ENCODE measurements around the gene ATXN2. TPM values are rescaled to one million over a fixed set of nuclear protein-coding genes. Genes with fewer than 3 reads are reported as not detected.

ATXN2 gene
- total RNA-seq, 2 experiments from 2014 or later = 36.1 to 81.4 TPM

DNA sequence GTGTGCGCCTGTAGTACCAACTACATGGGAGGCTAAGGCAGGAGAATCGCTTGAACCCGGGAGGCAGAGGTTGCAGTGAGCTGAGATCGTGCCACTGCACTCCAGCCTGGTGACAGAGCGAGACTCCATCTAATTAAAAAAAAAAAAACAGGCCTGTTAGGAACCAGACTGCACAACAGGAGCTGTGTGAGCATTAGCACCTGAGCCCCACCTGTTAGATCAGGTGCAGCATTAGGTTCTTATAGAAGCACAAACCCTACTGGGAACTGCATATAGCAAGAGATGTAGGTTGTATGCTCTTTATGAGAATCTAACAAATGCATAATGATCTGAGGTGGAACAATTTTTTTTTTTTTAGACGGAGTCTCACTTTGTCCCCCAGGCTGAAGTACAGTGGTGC lies 8.6 kb downstream of the ATXN2 start:
- Histone ChIP-seq H4K20me1 (ENCODE audit: insufficient read depth, low read length) (peaks cover 19% of the 10 kb centered on the region; the same call in 1 of the 2 replicates), H3K9me2 (ENCODE audit: insufficient read depth, low read length) (no peaks in the 10 kb centered on the region), H3K4me3 (ENCODE audit: low read depth, low read length, poor library complexity, severe bottlenecking) (no peak overlapping the region), H3K9me3 (ENCODE audit: low read length) (no peaks in the 10 kb centered on the region), H2AFZ (ENCODE audit: low read length) (no peak overlapping the region), H3K27ac (ENCODE audit: low read depth, low read length, poor library complexity, severe bottlenecking) (no peak overlapping the region), H3K79me2 (ENCODE audit: insufficient read depth, low read depth, low read length) (peaks cover 97% of the 10 kb centered on the region), H3K4me1 (ENCODE audit: insufficient read depth, low read length, poor library complexity, severe bottlenecking) (peaks cover 20% of the 10 kb centered on the region), H3K4me2 (ENCODE audit: low read length) (no peak overlapping the region), H3K36me3 (ENCODE audit: insufficient read depth, low read length) (peaks cover 20% of the 10 kb centered on the region; the same call in 1 of the 2 replicates)
- POLR2A ChIA-PET = no interaction called here
- no peak for DNase-seq (ENCODE audit: low spot score)
- TF ChIP-seq EZH2phosphoT487 (IDR thresholded peaks at IDR 0.05; ENCODE audit: borderline replicate concordance, low read depth, low read length) = no peak
- TF ChIP-seq CTCF (conservative IDR thresholded peaks at IDR 0.05; ENCODE audit: low read length) = no peak
- intact Hi-C loops (cut with micrococcal nuclease; ENCODE audit: unreplicated experiment) = no loop called here
- CTCF ChIA-PET (ENCODE audit: unreplicated experiment) = no interaction called here
- no TSS peak for BruUV-seq (replicated peaks)

- Histone ChIP-seq H3K36me3 (ENCODE audit: insufficient read depth, low read length) (peaks cover 14% of the 10 kb centered on the region; the same call in 1 of the 2 replicates), H3K4me2 (ENCODE audit: low read length) (no peak overlapping the region), H3K9me3 (ENCODE audit: low read length) (no peaks in the 10 kb centered on the region), H4K20me1 (ENCODE audit: insufficient read depth, low read length) (peaks cover 15% of the 10 kb centered on the region; the same call in 1 of the 2 replicates), H2AFZ (ENCODE audit: low read length) (no peak overlapping the region), H3K4me1 (ENCODE audit: insufficient read depth, low read length, poor library complexity, severe bottlenecking) (peaks cover 11% of the 10 kb centered on the region), H3K79me2 (ENCODE audit: insufficient read depth, low read depth, low read length) (peaks cover 97% of the 10 kb centered on the region), H3K27ac (ENCODE audit: low read depth, low read length, poor library complexity, severe bottlenecking) (no peak overlapping the region), H3K9me2 (ENCODE audit: insufficient read depth, low read length) (no peaks in the 10 kb centered on the region), H3K4me3 (ENCODE audit: low read depth, low read length, poor library complexity, severe bottlenecking) (no peak overlapping the region)
- no peak for DNase-seq (ENCODE audit: low spot score)
- no TSS peak for BruUV-seq (replicated peaks)
- CTCF ChIA-PET (ENCODE audit: unreplicated experiment) = no interaction called here
- POLR2A ChIA-PET = no interaction called here
- intact Hi-C loops (cut with micrococcal nuclease; ENCODE audit: unreplicated experiment) = no loop called here
- no peak for TF ChIP-seq CTCF (conservative IDR thresholded peaks at IDR 0.05; ENCODE audit: low read length)
- TF ChIP-seq EZH2phosphoT487 (IDR thresholded peaks at IDR 0.05; ENCODE audit: borderline replicate concordance, low read depth, low read length) = no peak
Measured at GRCh38 chr12:111589601-111590000, 9.5 kb downstream of the ATXN2 start.

DNA sequence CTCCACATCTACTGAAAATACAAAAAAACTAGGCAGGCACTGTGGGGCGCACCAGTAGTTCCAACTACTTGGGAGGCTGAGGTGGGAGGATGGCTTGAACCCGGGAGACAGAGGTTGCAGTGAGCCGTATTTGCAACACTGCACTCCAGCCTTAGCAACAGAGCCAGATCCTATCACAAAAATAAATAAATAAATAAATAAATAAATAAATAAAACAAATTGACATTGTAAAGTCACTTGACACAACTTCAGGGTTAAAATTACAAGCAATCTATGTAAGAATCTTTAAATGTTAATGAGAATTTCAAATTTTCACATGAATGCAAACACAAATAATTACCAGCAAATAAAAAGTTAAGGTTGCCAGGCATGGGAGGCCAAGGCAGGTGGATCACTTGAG lies 11.1 kb downstream of the ATXN2 start:
- Histone ChIP-seq H3K27ac (ENCODE audit: low read depth, low read length, poor library complexity, severe bottlenecking) (no peak overlapping the region), H3K9me2 (ENCODE audit: insufficient read depth, low read length) (no peaks in the 10 kb centered on the region), H2AFZ (ENCODE audit: low read length) (no peak overlapping the region), H3K9me3 (ENCODE audit: low read length) (no peaks in the 10 kb centered on the region), H3K36me3 (ENCODE audit: insufficient read depth, low read length) (peaks cover 14% of the 10 kb centered on the region; the same call in 1 of the 2 replicates), H3K79me2 (ENCODE audit: insufficient read depth, low read depth, low read length) (peaks cover 97% of the 10 kb centered on the region), H3K4me3 (ENCODE audit: low read depth, low read length, poor library complexity, severe bottlenecking) (no peak overlapping the region), H3K4me2 (ENCODE audit: low read length) (no peak overlapping the region), H4K20me1 (ENCODE audit: insufficient read depth, low read length) (0 out of 2 replicates have a peak, but pooled peaks cover under 1% of the 10 kb centered on the region), H3K4me1 (ENCODE audit: insufficient read depth, low read length, poor library complexity, severe bottlenecking) (no peaks in the 10 kb centered on the region)
- ChIA-PET POLR2A (no interaction called here), CTCF (ENCODE audit: unreplicated experiment) (no interaction called here)
- no peak for DNase-seq (ENCODE audit: low spot score)
- no TSS peak for BruUV-seq (replicated peaks)
- intact Hi-C loops (cut with micrococcal nuclease; ENCODE audit: unreplicated experiment) = no loop called here
- TF ChIP-seq CTCF (conservative IDR thresholded peaks at IDR 0.05; ENCODE audit: low read length) (no peak), EZH2phosphoT487 (IDR thresholded peaks at IDR 0.05; ENCODE audit: borderline replicate concordance, low read depth, low read length) (no peak)
